Gastrocnemius medialis (tissue), 4 donors: ENCODE results near the gene B9D2. TPM values are rescaled to one million over a fixed set of nuclear protein-coding genes. Genes with fewer than 3 reads are reported as not detected.
A peak's percentile ranks its signal among the peaks of the same experiment; 100 is the strongest.

ENCODE experiments used
- ATAC-seq, 2 donors: fragments of 150-250 bp; one replicate each; pipeline ENCODE4 v1.9.1; 2016
- DNase-seq, 2 donors: peaks; one replicate each; pipeline ENCODE4 v3.0.0-alpha.2; 2019
- H3K27ac ChIP-seq, 4 donors: fragments of 200-600 bp; sonication (generic); 1 replicate in 1 of 4; 2 replicates in 3 of 4; pipeline ENCODE4 v1.5.1; 2016 to 2018; ENCODE audit warnings: mild to moderate bottlenecking in 2 of 4, moderate library complexity in 1 of 4
- H3K27me3 ChIP-seq, 3 donors: fragments of 200-600 bp; sonication (generic) in 2 of 3; 1 replicate in 1 of 3; 2 replicates in 2 of 3; pipeline versions ENCODE4 v1.5.1 to v1.6.0; 2016 to 2019; ENCODE audit warnings: mild to moderate bottlenecking in 1 of 3, moderate library complexity in 1 of 3
- H3K36me3 ChIP-seq, 2 donors: fragments of 200-600 bp; sonication (generic) in 1 of 2; one replicate each; pipeline ENCODE4 v1.5.1; 2017 to 2018
- H3K4me1 ChIP-seq, 2 donors: fragments of 200-600 bp; sonication (generic) in 1 of 2; one replicate each; pipeline ENCODE4 v1.5.1; 2016 to 2017; ENCODE audit warnings: mild to moderate bottlenecking in 2 of 2
- H3K4me3 ChIP-seq, 4 donors: fragments of 200-600 bp; sonication (generic) in 3 of 4; 1 replicate in 1 of 4; 2 replicates in 3 of 4; pipeline ENCODE4 v1.5.1; 2016 to 2019; ENCODE audit warnings: mild to moderate bottlenecking in 2 of 4
- H3K9me3 ChIP-seq, 3 donors: fragments of 200-600 bp; sonication (generic) in 2 of 3; 1 replicate in 1 of 3; 2 replicates in 2 of 3; pipeline ENCODE4 v1.5.1; 2016 to 2019
- POLR2A ChIP-seq, 2 donors: fragments of 450-650 bp; IDR thresholded peaks; one replicate each; pipeline ENCODE4 v1.6.1; 2017; ENCODE audit warnings: antibody characterized with exemption in 2 of 2, mild to moderate bottlenecking in 2 of 2, moderate library complexity in 2 of 2
- in situ Hi-C, 4 donors: fragments of 200-750 bp; cut with MboI; loops; one replicate each; pipeline versions ENCODE4 v1.15.0 to v1.8.0; 2017; ENCODE audit warnings: low sequenced_read_pairs in 4 of 4
- intact Hi-C: fragments of 100-400 bp; cut with DNase I; formaldehyde crosslinking; loops from one replicate; pipeline ENCODE4 v1.15.1; 2023; ENCODE audit warnings: low total_unique reads
- total RNA-seq, 4 donors: library from RNA; depleted of rRNA; stranded (reverse); fragments of >200 nt; gene quantifications; one replicate each; pipeline versions ENCODE4 v1.1.0 to v1.2.3, GENCODE V29; 2016
- TF ChIP-seq, protein P1 (sequence below), 5 experiments: fragments of 450-650 bp in 3 of 5; fragments of 200-600 bp in 2 of 5; sonication (generic) in 2 of 5; IDR thresholded peaks in 4 of 5; conservative IDR thresholded peaks in 1 of 5; 1 replicate in 4 of 5; 2 replicates in 1 of 5; pipeline ENCODE4 v1.5.1; 2016 to 2019; ENCODE audit warnings: antibody characterized with exemption in 5 of 5, mild to moderate bottlenecking in 3 of 5, moderate library complexity in 3 of 5

Gene B9D2
- total RNA-seq, 4 donors from 2014 or later, result 2.6 to 6.9 (median 4.5) TPM

- DNase-seq, result no peak
- Histone ChIP-seq H3K9me3 (no peaks in the 10 kb centered on the region), H3K36me3 (peaks cover 0 to 48% of the 10 kb centered on the region in 2 donors), H3K27ac (peak overlapping the region; percentile 88 to 95 (median 93)), H3K4me1 (peaks cover 33 to 40% of the 10 kb centered on the region in 2 donors), H3K27me3 (no peaks in the 10 kb centered on the region), H3K4me3 (no peak overlapping the region)
- intact Hi-C loops (no loop called here), in situ Hi-C loops (no loop called here)
- no peak for ATAC-seq
- TF ChIP-seq, protein P1, sequence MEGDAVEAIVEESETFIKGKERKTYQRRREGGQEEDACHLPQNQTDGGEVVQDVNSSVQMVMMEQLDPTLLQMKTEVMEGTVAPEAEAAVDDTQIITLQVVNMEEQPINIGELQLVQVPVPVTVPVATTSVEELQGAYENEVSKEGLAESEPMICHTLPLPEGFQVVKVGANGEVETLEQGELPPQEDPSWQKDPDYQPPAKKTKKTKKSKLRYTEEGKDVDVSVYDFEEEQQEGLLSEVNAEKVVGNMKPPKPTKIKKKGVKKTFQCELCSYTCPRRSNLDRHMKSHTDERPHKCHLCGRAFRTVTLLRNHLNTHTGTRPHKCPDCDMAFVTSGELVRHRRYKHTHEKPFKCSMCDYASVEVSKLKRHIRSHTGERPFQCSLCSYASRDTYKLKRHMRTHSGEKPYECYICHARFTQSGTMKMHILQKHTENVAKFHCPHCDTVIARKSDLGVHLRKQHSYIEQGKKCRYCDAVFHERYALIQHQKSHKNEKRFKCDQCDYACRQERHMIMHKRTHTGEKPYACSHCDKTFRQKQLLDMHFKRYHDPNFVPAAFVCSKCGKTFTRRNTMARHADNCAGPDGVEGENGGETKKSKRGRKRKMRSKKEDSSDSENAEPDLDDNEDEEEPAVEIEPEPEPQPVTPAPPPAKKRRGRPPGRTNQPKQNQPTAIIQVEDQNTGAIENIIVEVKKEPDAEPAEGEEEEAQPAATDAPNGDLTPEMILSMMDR (IDR thresholded peaks at IDR 0.05 in 4 of 5, conservative IDR thresholded peaks at IDR 0.05 in 1 of 5), result no peak
- no peak for TF ChIP-seq POLR2A (IDR thresholded peaks at IDR 0.05)
These were observed 56.7 kb downstream of the B9D2 start for GRCh38 chr19:41307090-41307875.

DNA sequence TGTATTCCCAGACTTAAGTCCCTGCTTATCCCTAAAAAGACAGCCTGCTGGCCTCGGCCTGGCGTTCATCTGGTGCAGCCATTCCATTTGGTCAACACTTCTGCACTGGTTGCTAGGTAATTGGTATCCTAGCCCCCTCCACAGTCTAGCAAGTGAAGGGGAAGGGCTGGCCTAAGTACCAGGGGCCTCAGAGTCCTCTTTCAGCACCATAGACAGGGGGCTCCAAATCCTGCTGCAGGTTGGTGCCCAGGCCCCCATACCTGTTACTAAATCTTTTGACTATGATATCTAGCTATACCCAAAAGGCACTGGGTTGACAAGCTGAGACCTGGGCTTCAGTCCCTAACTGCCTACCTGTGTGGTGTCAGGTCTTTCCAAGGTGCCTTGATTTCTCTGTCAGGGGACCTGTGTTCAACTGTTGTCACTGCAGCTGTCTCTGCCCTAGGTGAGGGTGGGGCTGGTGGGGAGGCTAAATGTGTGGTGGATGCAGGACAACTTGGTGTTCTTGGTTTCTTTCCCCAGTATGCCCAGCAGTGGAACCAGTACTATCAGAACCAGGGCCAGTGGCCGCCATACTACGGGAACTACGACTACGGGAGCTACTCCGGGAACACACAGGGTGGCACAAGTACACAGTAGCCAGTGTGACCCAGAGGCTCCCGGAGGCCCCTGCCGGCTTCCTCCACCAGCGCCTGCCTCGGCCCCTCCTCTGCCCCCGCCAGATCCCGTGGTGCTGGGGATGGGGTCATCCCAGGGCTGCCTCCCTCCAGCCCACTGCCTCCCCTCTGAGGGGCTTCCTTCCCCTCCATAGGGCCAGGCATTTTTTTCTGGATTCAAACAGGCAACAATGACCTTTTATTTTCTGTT lies 57.8 kb downstream of the B9D2 start:
- no peak for TF ChIP-seq POLR2A (IDR thresholded peaks at IDR 0.05)
- TF ChIP-seq, protein P1 (IDR thresholded peaks at IDR 0.05 in 4 of 5, conservative IDR thresholded peaks at IDR 0.05 in 1 of 5), result no peak
- intact Hi-C loops, result no loop called here
- H3K4me3 ChIP-seq, result no peak overlapping the region
- in situ Hi-C loops, result no loop called here
- H3K9me3 ChIP-seq, result no peaks in the 10 kb centered on the region
- ATAC-seq (no peak), DNase-seq (no peak)
- peaks cover 23 to 32% of the 10 kb centered on the region in 2 donors for H3K4me1 ChIP-seq
- H3K27ac ChIP-seq, result peak overlapping the region in 3 of 4 donors; percentile 5 to 93 (median 88)
- H3K36me3 ChIP-seq, result peaks cover 0 to 54% of the 10 kb centered on the region in 2 donors
- H3K27me3 ChIP-seq, result no peaks in the 10 kb centered on the region

DNA sequence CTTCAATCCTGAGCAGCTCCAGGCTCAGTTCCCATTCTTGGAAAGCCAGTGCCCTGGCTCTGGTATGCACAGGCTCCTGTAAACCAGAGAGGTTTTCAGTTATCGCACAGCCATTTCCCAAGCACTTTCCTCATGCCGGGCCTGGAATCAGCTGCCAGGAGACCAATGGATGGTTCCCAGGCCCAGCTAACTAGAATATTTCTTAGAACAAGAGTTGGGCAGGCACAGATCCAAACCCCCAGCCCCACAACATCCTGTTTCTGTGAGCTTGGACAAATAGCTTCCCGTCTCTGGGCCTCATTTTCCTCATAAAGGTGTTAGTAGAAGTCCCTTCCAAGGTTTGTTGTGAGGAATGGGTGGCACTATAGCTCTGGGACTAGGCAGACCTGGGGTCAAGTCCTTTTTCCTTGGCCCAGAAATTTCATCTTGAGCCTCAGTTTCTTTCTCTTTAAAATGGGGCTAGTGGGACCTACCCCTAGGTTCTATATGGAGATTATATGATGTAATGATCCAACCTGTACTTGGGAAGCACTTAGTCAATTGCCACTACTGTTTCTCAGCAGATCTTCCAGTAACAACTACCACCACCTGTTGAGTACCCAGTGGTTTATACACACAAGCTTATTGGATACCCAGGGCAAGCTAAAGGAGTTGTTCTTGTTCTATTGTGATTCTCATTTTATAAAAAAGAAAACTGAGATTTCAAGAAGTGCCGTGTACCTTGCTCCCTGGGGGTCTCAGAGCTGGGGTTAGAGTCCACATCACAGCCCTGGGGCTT lies 59.1 kb downstream of the B9D2 start:
- DNase-seq (no peak), ATAC-seq (no peak)
- TF ChIP-seq POLR2A (IDR thresholded peaks at IDR 0.05), result no peak
- TF ChIP-seq, protein P1 (IDR thresholded peaks at IDR 0.05 in 4 of 5, conservative IDR thresholded peaks at IDR 0.05 in 1 of 5), result no peak
- H3K27me3 ChIP-seq, result no peaks in the 10 kb centered on the region
- no peak overlapping the region for H3K4me3 ChIP-seq
- intact Hi-C loops, result no loop called here
- no peaks in the 10 kb centered on the region for H3K9me3 ChIP-seq
- H3K27ac ChIP-seq, result peak overlapping the region in 2 of 4 donors; percentile 18 to 26
- H3K4me1 ChIP-seq, result peaks cover 26 to 39% of the 10 kb centered on the region in 2 donors
- in situ Hi-C loops, result no loop called here
- H3K36me3 ChIP-seq, result peaks cover 0 to 60% of the 10 kb centered on the region in 2 donors

Other genes starting within 250 kb of the B9D2 start
- not detected for gene CYP2F1, start 249.7 kb downstream of the B9D2 start, total RNA-seq
- under 1 TPM in 2 of 4 donors, not detected in 2; 0.31 to 0.64 TPM for gene CYP2S1, start 170.9 kb downstream of the B9D2 start, total RNA-seq
- 10 to 100 TPM; 17.4 to 49.2 (median 37.4) TPM for gene AXL, start 144.9 kb downstream of the B9D2 start, total RNA-seq
- gene HNRNPUL1, start 99.8 kb downstream of the B9D2 start, total RNA-seq, result 100 to 1,000 TPM in 1 of 4 donors, 10 to 100 TPM in 3; 49.5 to 101 (median 92.4) TPM
- gene CCDC97, start 54.0 kb downstream of the B9D2 start, total RNA-seq, result 10 to 100 TPM in 3 of 4 donors, 1 to 10 TPM in 1; 8.6 to 15.3 (median 15.1) TPM
- gene TGFB1, start 10.2 kb downstream of the B9D2 start, total RNA-seq, result 1 to 10 TPM; 1.9 to 5.2 (median 4.9) TPM
- gene TMEM91, start 12.4 kb upstream of the B9D2 start, total RNA-seq, result 10 to 100 TPM in 1 of 4 donors, 1 to 10 TPM in 3; 1.6 to 13.6 (median 4.7) TPM
- 10 to 100 TPM; 29.1 to 61.9 (median 40.9) TPM for gene EXOSC5, start 33.2 kb upstream of the B9D2 start, total RNA-seq
- gene BCKDHA, start 33.7 kb upstream of the B9D2 start, total RNA-seq, result 100 to 1,000 TPM in 1 of 4 donors, 10 to 100 TPM in 3; 80.8 to 115 (median 84.1) TPM
- gene B3GNT8, start 63.2 kb upstream of the B9D2 start, total RNA-seq, result under 1 TPM in 3 of 4 donors, not detected in 1; 0.24 to 0.33 (median 0.33) TPM
- gene DMAC2, start 75.8 kb upstream of the B9D2 start, total RNA-seq, result 10 to 100 TPM; 41.0 to 61.0 (median 49.8) TPM
- not detected for gene ERICH4, start 79.0 kb upstream of the B9D2 start, total RNA-seq
- gene CEACAM21, start 212.0 kb upstream of the B9D2 start, total RNA-seq, result under 1 TPM in 1 of 4 donors, not detected in 3; 0.49 TPM